Sigmoid colon (tissue), 4 donors: ENCODE measurements around the gene CD247.

Experiments
- EP300 ChIP-seq, 4 donors: sonication (generic); formaldehyde crosslinking; IDR thresholded peaks; one replicate each; pipeline ENCODE4 v1.6.1; 2017; ENCODE audit warnings: antibody characterized with exemption in 4 of 4
- POLR2A ChIP-seq, 2 donors: fragments of 450-650 bp; IDR thresholded peaks; one replicate each; pipeline ENCODE4 v1.6.1; 2016; ENCODE audit warnings: antibody characterized with exemption in 2 of 2, mild to moderate bottlenecking in 2 of 2, moderate library complexity in 2 of 2
- POLR2AphosphoS5 ChIP-seq, 4 donors: sonication (generic); formaldehyde crosslinking; IDR thresholded peaks; one replicate each; pipeline ENCODE4 v1.6.1; 2017; ENCODE audit warnings: antibody characterized with exemption in 4 of 4
- TF ChIP-seq, protein P1 (sequence below), 4 experiments: fragments of 450-650 bp in 3 of 4; fragments of 200-600 bp in 1 of 4; IDR thresholded peaks; one replicate each; pipeline ENCODE4 v1.5.1; 2016 to 2019; ENCODE audit warnings: antibody characterized with exemption in 4 of 4, mild to moderate bottlenecking in 3 of 4, moderate library complexity in 2 of 4

DNA sequence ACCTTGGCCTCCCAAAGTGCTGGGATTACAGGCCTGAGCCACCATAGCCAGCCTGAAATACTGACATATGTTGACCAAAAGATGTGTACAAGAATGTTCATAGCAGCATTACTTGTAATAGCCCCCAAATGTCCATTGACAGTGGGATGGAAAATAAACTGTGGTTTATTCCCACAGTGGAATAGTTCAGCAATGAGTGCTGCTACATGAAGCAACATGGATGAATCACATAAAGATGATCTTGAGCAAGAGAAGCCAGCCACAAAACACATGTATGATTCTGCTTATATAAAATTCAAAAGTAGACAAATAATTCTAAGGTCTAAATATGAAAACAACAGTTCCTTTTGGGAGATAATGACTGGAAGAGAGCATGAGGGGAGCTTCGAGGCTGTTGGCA, 44.4 kb upstream of the CD247 start:
- TF ChIP-seq, protein P1, sequence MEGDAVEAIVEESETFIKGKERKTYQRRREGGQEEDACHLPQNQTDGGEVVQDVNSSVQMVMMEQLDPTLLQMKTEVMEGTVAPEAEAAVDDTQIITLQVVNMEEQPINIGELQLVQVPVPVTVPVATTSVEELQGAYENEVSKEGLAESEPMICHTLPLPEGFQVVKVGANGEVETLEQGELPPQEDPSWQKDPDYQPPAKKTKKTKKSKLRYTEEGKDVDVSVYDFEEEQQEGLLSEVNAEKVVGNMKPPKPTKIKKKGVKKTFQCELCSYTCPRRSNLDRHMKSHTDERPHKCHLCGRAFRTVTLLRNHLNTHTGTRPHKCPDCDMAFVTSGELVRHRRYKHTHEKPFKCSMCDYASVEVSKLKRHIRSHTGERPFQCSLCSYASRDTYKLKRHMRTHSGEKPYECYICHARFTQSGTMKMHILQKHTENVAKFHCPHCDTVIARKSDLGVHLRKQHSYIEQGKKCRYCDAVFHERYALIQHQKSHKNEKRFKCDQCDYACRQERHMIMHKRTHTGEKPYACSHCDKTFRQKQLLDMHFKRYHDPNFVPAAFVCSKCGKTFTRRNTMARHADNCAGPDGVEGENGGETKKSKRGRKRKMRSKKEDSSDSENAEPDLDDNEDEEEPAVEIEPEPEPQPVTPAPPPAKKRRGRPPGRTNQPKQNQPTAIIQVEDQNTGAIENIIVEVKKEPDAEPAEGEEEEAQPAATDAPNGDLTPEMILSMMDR (IDR thresholded peaks at IDR 0.05) = no peak
- TF ChIP-seq POLR2A (IDR thresholded peaks at IDR 0.05) = no peak
- no peak for TF ChIP-seq EP300 (IDR thresholded peaks at IDR 0.05)
- no peak for TF ChIP-seq POLR2AphosphoS5 (IDR thresholded peaks at IDR 0.05)
